DND-41 (cell line): ENCODE measurements around the gene TSPEAR.

Experiments
- CTCF ChIP-seq: IDR thresholded peaks from 2 replicates; pipeline ENCODE4 v1.5.1; 2012; ENCODE audit warnings: borderline replicate concordance, low read length, moderate library complexity, mild to moderate bottlenecking; ENCODE audit not compliant: poor library complexity, severe bottlenecking; ENCODE audit errors: extremely low read depth
- EZH2 ChIP-seq: IDR thresholded peaks from 3 replicates; pipeline ENCODE4 v1.6.1; 2012; ENCODE audit warnings: borderline replicate concordance, low read depth, mild to moderate bottlenecking, moderate library complexity, low read length, inconsistent platforms; ENCODE audit not compliant: severe bottlenecking

GRCh38 chr21:44509539-44509938 is 201.8 kb downstream of the TSPEAR start:
- peak; percentile 54 for TF ChIP-seq CTCF
- TF ChIP-seq EZH2: no peak
